Neural crest cell (in vitro differentiated cells): ENCODE measurements around the gene CCDC121. TPM values are rescaled to one million over a fixed set of nuclear protein-coding genes. Genes with fewer than 3 reads are reported as not detected.
A peak's percentile ranks its signal among the peaks of the same experiment; 100 is the strongest.
"Not testable (repeated sequence)": the region's sequence is repeated elsewhere in the genome, so short reads cannot be mapped to it uniquely, and the experiment has no call there.

Experiments
- DNase-seq: peaks from one replicate; pipeline ENCODE4 v3.0.0; 2021; ENCODE audit warnings: low read depth, mixed read lengths, low spot score
- H3K27ac Mint-ChIP-seq: one replicate; pipeline ENCODE4 v1.8.0; 2021; ENCODE audit warnings: mild to moderate bottlenecking, mixed read lengths; ENCODE audit not compliant: unreplicated experiment
- H3K27me3 Mint-ChIP-seq: 2 replicates; pipeline ENCODE4 v1.8.0; 2021; ENCODE audit warnings: low read depth, mild to moderate bottlenecking, mixed read lengths
- H3K36me3 Mint-ChIP-seq: 2 replicates; pipeline ENCODE4 v1.8.0; 2021; ENCODE audit warnings: low read depth, mild to moderate bottlenecking, mixed read lengths
- H3K4me1 Mint-ChIP-seq: 2 replicates; pipeline ENCODE4 v1.8.0; 2021; ENCODE audit warnings: mixed read lengths
- H3K4me3 Mint-ChIP-seq: one replicate; pipeline ENCODE4 v1.8.0; 2021; ENCODE audit warnings: mild to moderate bottlenecking, mixed read lengths
- H3K9me3 Mint-ChIP-seq: 2 replicates; pipeline ENCODE4 v1.8.0; 2021; ENCODE audit warnings: mixed read lengths
- total RNA-seq: library from RNA; stranded (reverse); gene quantifications from 2 replicates; pipeline ENCODE4 v1.2.1, GENCODE V29; 2021
- TF ChIP-seq, protein P1 (sequence below): fragments of 200-600 bp; sonication (generic); conservative IDR thresholded peaks from 2 replicates; pipeline ENCODE4 v1.5.0; 2021; ENCODE audit warnings: antibody characterized with exemption, mild to moderate bottlenecking

CCDC121 gene
- total RNA-seq, 1 donor from 2014 or later, result 6.0 TPM

DNA sequence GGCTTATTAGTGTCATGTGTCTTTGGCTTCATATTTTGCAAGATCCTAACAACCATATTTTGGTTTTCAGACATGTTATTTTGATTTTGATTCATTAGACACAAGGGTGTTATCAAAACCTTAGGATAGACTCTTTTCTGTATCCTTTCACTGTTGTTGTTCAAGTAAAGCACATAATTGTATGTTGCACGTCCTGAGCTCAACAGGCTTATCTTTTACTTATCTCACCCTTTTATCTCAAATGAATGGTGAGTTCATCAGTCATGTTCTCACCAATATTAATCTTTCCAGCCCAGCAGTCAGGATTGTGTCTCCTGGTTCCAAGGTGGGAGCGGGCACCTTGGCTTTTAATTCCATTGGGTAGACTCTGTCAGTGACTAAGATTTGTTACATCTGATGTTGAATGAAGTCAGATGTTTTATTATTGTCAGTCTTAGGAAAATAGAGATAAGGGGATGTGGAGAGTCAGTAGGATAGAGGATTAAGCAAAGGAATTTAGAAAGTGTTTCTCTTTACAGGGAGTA lies 12.0 kb upstream of the CCDC121 start:
- H3K36me3 Mint-ChIP-seq, result peaks cover 4% of the 10 kb centered on the region
- DNase-seq, result no peak
- H3K27me3 Mint-ChIP-seq, result no peaks in the 10 kb centered on the region
- H3K4me3 Mint-ChIP-seq, result no peak overlapping the region
- no peak overlapping the region for H3K27ac Mint-ChIP-seq
- no peaks in the 10 kb centered on the region for H3K4me1 Mint-ChIP-seq
- TF ChIP-seq, protein P1, sequence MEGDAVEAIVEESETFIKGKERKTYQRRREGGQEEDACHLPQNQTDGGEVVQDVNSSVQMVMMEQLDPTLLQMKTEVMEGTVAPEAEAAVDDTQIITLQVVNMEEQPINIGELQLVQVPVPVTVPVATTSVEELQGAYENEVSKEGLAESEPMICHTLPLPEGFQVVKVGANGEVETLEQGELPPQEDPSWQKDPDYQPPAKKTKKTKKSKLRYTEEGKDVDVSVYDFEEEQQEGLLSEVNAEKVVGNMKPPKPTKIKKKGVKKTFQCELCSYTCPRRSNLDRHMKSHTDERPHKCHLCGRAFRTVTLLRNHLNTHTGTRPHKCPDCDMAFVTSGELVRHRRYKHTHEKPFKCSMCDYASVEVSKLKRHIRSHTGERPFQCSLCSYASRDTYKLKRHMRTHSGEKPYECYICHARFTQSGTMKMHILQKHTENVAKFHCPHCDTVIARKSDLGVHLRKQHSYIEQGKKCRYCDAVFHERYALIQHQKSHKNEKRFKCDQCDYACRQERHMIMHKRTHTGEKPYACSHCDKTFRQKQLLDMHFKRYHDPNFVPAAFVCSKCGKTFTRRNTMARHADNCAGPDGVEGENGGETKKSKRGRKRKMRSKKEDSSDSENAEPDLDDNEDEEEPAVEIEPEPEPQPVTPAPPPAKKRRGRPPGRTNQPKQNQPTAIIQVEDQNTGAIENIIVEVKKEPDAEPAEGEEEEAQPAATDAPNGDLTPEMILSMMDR, result no peak
- H3K9me3 Mint-ChIP-seq, result no peaks in the 10 kb centered on the region

DNA sequence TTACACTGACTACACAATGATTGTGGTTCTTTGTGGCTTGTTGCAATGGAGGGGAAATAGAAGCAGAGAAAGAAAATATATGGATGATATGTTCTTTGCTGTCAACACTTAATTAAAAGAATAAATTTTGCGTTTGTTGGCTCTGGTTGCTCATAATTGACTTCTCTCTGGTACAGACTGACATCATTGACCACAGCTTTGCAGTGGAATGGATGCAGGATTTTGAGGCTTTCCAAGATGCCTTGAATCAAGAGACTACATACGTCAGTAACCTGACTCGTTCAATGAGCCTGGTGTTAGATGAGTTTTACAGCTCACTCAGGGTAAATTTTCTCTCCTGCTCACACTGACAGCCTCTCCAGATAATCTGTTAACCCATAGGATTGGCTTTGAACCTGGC lies 9.9 kb upstream of the CCDC121 start:
- Mint-ChIP-seq H3K4me1 (no peaks in the 10 kb centered on the region), H3K27me3 (no peaks in the 10 kb centered on the region), H3K9me3 (no peaks in the 10 kb centered on the region), H3K27ac (no peak overlapping the region), H3K36me3 (peaks cover 16% of the 10 kb centered on the region), H3K4me3 (no peak overlapping the region)
- no peak for DNase-seq
- TF ChIP-seq, protein P1, result no peak

DNA sequence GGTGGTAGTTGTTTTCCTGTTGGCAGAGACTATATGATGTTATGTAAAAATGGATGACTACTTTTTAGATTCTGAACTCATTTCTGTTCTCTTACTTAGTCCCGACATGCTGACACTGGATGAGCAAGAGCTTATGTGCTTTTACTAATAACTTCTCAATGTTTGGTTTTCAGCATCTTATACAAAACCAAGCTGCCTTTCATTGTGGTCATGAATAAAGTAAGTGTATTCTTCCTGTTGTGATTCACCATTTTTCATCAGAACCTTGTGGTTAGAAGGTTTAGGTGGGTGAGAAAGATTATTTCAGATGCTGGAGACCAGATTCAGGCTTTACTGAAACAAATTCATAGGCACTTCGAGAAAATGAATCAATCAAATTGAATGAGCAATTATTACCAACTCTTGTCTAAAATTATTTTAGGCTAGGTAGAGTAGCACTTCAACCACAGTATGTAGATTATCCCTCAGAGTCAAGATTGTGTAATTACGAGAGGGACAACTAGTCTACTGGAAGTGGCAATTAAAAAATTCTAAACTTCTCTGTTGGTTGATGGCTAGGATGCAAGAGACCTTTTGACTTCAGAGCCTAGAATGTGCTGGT lies 9.3 kb upstream of the CCDC121 start:
- TF ChIP-seq, protein P1, result no peak
- no peaks in the 10 kb centered on the region for H3K4me1 Mint-ChIP-seq
- H3K36me3 Mint-ChIP-seq, result peaks cover 16% of the 10 kb centered on the region
- H3K27me3 Mint-ChIP-seq, result no peaks in the 10 kb centered on the region
- H3K9me3 Mint-ChIP-seq, result no peaks in the 10 kb centered on the region
- no peak overlapping the region for H3K4me3 Mint-ChIP-seq
- DNase-seq, result no peak
- H3K27ac Mint-ChIP-seq, result no peak overlapping the region

DNA sequence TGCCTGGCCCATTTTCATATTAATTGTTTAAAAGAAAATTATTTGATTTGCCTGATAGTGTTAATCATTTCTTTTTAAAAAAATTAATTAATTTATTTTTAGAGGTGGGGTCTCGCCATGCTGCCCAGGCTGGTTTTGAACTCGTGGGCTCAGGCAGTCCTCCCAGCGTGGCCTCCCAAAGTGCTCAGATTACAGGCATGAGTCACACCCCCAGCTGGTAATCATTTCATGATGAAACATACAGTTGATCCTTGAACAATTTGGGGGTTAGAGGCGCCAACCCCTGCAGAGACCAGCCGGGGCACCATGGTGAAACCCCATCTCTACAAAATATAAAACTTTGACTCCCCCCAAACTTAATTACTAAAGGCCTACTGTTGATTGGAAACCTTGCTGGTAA lies 8.0 kb upstream of the CCDC121 start:
- Mint-ChIP-seq H3K4me1 (no peaks in the 10 kb centered on the region), H3K9me3 (no peaks in the 10 kb centered on the region), H3K4me3 (no peak overlapping the region), H3K27me3 (no peaks in the 10 kb centered on the region), H3K36me3 (peaks cover 19% of the 10 kb centered on the region), H3K27ac (no peak overlapping the region)
- DNase-seq, result no peak
- TF ChIP-seq, protein P1, result no peak

DNA sequence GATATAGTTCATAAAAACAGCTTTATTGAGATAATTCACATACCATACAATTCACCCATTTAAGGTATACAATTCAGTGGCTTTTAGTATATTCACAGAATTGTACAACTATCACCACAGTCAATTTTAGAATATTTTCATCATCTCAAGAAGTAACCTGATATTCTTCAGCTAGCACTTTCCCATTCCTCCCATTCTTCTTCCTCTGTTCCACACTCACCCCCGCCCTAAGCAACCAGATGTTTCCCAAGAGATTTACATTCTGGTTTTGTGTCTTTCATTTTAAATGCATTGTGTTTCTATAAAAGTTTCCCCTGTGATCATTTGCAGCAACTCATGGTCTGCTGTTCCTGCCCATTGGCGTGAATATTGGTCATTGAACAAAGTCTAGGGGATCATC lies 5.5 kb upstream of the CCDC121 start:
- H3K27me3 Mint-ChIP-seq, result no peaks in the 10 kb centered on the region
- H3K4me1 Mint-ChIP-seq, result no peaks in the 10 kb centered on the region
- TF ChIP-seq, protein P1, result no peak
- no peaks in the 10 kb centered on the region for H3K9me3 Mint-ChIP-seq
- no peak overlapping the region for H3K27ac Mint-ChIP-seq
- H3K36me3 Mint-ChIP-seq, result peaks cover 16% of the 10 kb centered on the region
- H3K4me3 Mint-ChIP-seq, result no peak overlapping the region
- no peak for DNase-seq

DNA sequence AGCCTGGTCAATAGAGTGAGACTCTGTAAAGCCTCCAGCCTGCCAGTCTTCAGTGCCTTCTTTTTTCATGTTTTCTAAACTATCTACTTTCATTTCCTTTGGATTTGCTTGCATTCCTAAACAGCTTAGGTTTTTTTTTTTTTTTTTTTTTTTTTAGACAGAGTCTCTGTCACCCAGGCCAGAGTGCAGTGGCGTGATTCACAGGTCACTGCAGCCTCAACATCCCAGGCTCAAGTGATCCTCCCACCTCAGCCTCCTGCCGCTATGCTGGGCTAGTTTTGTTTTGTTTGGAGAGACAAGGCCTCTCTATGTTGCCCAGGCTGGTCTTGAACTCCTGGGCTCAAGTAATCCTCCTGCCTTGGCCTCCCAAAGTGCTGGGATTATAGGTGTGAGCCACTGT lies 1.4 kb upstream of the CCDC121 start:
- DNase-seq, H3K9me3 Mint-ChIP-seq, H3K27me3 Mint-ChIP-seq, H3K27ac Mint-ChIP-seq: not testable (repeated sequence)
- H3K4me3 Mint-ChIP-seq, result peak overlapping the region; percentile 73
- peaks cover 10% of the 10 kb centered on the region for H3K36me3 Mint-ChIP-seq
- H3K4me1 Mint-ChIP-seq, result peaks cover 10% of the 10 kb centered on the region
